HG02973 (cell line): Measurements from ENCODE around the gene XYLT1.

Experiments
- ATAC-seq: cut with Tn5 transposase; IDR thresholded peaks from one replicate; pipeline ENCODE4 v1.9.1; 2021; ENCODE audit warnings: moderate library complexity; ENCODE audit not compliant: unreplicated experiment

XYLT1 gene

GRCh38 chr16:17379121-17379571, 91.6 kb downstream of the XYLT1 start:
- ATAC-seq = no peak

- ATAC-seq = peak; percentile 56
These were observed 93.1 kb downstream of the XYLT1 start for GRCh38 chr16:17377360-17378324.

- ATAC-seq = no peak
These were observed 95.1 kb downstream of the XYLT1 start for GRCh38 chr16:17375461-17376304.

- ATAC-seq = no peak
These were observed 96.0 kb downstream of the XYLT1 start for GRCh38 chr16:17374668-17375255.

GRCh38 chr16:17373533-17373932, 97.2 kb downstream of the XYLT1 start:
- no peak for ATAC-seq

GRCh38 chr16:17372386-17372785, 98.4 kb downstream of the XYLT1 start:
- no peak for ATAC-seq

- ATAC-seq = no peak
These were observed 99.5 kb downstream of the XYLT1 start for GRCh38 chr16:17371299-17371698.

GRCh38 chr16:17370731-17371285, 100.0 kb downstream of the XYLT1 start:
- no peak for ATAC-seq

GRCh38 chr16:17370223-17370707, 100.5 kb downstream of the XYLT1 start:
- ATAC-seq = no peak

- ATAC-seq = no peak
These were observed 101.1 kb downstream of the XYLT1 start for GRCh38 chr16:17369421-17370222.

GRCh38 chr16:17368951-17369350, 101.8 kb downstream of the XYLT1 start:
- no peak for ATAC-seq

- ATAC-seq = no peak
These were observed 102.3 kb downstream of the XYLT1 start for GRCh38 chr16:17368446-17368845.

- no peak for ATAC-seq
These were observed 102.8 kb downstream of the XYLT1 start for GRCh38 chr16:17367923-17368322.

GRCh38 chr16:17367036-17367435, 103.7 kb downstream of the XYLT1 start:
- ATAC-seq = no peak

- no peak for ATAC-seq
These were observed 104.3 kb downstream of the XYLT1 start for GRCh38 chr16:17366299-17366961.

GRCh38 chr16:17365591-17366298, 105.0 kb downstream of the XYLT1 start:
- no peak for ATAC-seq

- ATAC-seq = no peak
These were observed 105.6 kb downstream of the XYLT1 start for GRCh38 chr16:17365211-17365541.

GRCh38 chr16:17364319-17365210, 106.2 kb downstream of the XYLT1 start:
- ATAC-seq = no peak
